Hepatic stellate cell (primary cell): ENCODE results near the gene CES3.

ENCODE experiments used
- DNase-seq: peaks from one replicate; pipeline ENCODE4 v3.0.0; 2011; ENCODE audit warnings: low spot score

CES3 gene, protein sequence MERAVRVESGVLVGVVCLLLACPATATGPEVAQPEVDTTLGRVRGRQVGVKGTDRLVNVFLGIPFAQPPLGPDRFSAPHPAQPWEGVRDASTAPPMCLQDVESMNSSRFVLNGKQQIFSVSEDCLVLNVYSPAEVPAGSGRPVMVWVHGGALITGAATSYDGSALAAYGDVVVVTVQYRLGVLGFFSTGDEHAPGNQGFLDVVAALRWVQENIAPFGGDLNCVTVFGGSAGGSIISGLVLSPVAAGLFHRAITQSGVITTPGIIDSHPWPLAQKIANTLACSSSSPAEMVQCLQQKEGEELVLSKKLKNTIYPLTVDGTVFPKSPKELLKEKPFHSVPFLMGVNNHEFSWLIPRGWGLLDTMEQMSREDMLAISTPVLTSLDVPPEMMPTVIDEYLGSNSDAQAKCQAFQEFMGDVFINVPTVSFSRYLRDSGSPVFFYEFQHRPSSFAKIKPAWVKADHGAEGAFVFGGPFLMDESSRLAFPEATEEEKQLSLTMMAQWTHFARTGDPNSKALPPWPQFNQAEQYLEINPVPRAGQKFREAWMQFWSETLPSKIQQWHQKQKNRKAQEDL

DNA sequence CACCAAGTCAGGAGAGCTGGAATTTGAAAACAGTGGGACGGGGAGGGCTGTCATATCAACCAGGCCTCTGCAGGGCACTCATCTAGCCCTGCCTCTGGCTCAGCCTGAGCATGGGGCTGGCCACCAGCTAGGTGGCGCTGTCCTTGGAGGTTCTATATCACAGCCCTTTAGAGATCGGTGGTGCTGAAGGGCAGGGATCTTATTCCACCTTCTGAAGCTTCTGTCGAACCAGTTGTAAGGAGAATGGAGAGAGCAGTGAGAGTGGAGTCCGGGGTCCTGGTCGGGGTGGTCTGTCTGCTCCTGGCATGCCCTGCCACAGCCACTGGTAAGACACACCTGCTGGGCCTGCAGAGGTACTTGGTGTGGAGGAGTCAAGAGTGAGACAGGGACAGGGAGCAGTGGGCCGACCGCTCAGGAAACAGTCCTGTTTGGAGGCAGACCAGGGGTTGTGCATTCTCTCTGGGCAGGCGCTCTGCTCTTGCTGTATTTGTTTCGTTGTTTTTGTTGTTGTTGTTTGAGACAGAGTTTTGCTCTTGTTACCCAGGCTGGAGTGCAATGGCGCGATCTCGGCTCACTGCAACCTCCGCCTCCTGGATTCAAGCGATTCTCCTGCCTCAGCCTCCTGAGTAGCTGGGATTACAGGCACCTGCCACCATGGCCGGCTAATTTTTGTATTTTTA, at the start of gene CES3:
Gene CES3, plus strand, starts transcription at position 202 of the 680 bp plus-strand sequence. Its CDS starts 42 bp downstream, at position 244.
- DNase-seq = peak; percentile 76

DNA sequence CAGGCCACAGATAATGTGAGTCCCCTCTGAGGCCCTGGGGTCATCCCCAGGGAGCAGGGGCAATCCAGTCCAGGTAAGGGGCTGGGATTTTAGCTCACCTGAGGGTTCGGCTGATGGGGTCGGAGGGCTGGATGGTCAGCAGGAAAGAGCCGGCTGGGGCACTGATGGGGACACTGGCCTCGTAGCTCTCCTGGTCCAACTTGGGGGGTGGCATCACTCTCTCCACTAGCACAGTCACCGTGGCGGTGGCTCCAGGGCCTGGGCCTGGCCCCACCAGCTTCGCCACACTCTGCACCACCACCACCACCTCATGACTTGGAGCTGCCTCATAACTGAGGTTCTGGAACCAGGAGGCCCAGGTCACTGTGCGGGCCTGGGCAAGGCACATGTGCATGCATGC, 49.3 kb upstream of the CES3 start:
- no peak for DNase-seq

DNA sequence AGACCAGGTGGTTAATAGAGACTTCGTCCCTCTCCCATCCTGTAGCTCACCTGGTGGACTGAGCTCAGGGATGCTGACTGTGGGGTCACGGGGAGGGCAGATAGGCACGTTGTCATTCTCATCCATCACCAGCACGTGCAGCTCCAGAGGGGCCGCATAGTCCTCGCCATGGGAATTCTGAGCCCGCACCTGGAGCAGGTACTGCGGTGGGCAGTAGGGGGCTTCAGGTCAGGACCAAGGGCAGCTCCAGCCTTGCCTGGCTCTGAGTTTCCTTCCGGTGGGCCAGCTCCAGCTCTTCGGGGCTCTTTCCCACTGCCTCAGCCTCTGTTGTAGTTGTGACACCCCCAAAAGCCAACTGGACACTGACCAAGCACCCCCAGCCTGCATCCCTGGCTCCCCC, 48.0 kb upstream of the CES3 start:
- DNase-seq = no peak

DNA sequence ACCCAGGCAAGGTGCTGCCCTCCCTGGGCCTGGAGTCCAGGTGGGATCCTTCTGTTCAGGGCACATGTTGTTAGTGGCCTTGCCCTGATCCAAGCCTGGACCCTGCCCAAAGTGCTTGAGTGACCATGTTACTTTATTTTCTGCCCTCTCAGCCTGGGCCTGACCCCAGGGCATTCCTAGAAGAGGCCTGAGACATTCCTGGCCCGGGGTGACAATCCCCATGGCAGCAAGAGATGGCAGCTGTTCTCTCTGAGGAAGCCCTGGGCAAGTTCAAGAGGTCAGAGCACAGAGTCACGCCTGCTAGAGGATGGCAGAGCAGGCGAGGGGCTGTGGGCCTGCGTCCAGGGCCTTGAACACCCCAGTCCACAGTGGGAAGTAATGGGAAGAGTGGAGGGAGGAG, 47.4 kb upstream of the CES3 start:
- DNase-seq = no peak

DNA sequence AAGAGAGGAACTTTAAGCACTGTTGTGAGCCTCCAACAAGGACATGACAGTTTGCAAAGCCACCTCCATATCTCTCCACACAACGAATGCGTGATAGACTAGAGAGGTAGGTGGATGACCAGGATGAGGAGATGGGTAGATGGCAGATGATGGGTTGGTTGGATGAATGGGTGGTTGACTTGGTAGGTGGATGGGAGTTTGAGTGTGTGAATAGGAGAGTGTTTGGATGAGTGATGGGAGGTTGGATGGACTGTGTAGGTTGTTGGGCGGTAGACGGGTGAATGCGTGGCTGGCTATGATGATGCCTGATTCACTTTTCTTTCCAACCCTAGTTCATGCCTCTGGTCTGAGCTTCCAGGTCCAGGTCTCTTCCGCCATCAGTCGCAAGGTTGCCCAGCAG, 46.5 kb upstream of the CES3 start:
- no peak for DNase-seq

DNA sequence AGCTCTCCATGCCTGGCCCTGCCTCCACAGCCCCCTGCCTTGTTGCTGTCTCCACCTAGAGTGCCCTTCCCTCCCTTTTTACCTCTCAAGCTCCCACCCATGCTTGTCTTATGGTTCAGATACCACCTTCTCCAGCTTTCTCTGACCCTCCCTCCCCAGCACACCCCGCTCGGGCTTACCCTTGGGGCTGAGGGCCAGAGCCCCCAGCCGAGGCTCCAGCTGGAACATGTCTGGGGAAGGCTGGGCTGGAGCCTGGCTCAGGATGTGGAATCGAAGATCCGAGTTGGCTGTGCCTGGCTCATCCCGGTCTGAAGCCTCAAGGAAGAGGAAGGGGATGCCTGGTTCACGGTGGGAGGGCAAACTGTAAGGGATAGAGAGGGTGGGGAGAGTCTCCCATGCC, 46.0 kb upstream of the CES3 start:
- DNase-seq = no peak

DNA sequence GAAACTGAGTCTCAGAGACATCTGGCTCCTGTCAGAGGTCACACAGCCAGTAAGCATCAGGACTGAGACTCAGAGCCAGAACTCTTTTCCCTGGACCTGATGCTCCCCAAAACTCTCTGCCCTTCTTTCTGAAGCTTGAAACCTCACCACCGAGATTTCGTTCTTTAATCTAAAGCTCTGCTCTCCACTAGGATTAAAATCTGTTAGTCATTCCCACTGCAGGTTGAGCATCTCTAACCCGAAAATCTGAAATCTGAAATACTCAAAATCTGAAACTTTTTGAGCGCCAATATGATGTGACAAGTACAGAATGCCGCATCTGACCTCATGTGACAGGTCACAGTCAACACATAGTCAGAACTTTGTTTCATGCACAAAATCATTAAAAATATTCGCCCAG, 44.5 kb upstream of the CES3 start:
- no peak for DNase-seq

DNA sequence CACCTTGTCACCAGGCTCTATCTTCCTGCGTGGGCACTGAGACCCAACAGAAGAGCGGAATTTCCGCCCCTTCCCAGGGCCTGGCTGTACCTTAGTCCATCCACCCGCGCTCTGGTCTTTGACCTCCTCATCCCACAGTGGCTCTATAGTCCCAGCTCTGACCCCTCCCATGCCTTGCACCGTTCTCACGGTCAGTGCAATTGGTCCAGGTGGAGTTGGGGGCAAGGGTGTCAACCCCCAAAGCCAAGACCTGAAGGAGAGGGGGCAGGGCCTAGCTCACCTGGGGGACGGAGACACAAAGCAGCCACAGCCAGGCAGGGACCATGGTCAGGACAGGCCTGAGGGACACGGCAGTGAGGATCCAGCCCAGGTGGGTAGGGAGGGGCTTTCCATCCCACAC, 43.3 kb upstream of the CES3 start:
- no peak for DNase-seq

DNA sequence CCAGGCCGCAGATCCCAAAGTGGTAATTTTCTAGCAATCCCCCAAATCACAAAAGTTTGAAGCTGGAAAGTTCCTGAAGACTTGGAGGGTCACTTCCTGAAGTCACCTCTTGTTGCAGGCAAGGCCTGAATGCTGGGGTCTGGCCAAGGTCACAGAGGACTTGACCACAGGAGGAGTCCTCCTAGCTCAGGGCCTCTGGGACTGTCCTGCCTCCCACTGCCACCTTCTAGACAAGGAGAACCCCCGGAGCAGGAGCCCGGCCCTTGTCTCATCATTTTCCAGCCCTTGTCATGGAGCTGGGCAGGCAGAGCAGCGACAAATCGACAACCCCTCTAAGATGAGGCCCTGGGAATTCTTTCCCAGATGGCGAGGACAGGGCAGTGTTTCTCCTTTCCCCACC, 42.7 kb upstream of the CES3 start:
- no peak for DNase-seq

DNA sequence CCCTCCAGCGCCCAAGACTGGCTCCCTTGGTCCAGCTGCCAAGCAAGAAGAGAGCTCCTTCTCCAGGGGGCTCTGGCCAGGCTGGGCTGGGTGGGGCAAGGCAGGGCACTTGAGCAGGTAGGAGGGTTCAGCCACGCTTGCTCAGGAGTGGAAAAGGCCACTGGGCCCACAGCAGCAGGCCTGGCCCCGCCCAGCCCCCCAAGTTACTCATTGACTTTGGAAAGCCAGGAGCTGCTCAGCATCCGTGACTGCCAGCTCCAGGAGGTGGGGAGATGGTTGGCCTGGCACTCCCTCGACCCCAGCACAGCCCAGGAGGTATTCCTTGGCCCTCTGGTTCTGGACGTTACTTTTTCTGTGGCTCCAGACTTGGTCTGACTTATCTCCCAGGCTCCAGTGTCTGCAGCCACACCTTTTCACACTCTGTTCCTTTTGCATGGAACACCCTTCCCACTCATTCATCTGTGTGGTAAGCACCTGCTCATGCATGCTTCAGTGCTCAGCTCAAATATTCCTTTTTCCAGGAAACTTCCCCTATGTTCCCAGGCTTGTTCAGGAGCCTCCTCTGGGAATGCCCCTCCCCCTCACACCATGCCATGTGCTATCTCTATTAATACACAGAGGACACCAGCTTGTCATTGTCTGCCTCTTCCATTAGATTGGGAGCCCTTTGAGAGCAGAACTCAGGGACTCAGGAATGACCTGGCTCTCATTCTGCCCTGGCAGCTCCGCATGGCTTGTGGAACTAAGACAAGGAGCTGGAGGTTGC, 42.1 kb upstream of the CES3 start, which contains the start of gene CDH16:
Gene CDH16, minus strand, starts transcription at position 83 of the 766 bp plus-strand sequence. CDS start 820 bp downstream, outside the sequence.
- DNase-seq = no peak

DNA sequence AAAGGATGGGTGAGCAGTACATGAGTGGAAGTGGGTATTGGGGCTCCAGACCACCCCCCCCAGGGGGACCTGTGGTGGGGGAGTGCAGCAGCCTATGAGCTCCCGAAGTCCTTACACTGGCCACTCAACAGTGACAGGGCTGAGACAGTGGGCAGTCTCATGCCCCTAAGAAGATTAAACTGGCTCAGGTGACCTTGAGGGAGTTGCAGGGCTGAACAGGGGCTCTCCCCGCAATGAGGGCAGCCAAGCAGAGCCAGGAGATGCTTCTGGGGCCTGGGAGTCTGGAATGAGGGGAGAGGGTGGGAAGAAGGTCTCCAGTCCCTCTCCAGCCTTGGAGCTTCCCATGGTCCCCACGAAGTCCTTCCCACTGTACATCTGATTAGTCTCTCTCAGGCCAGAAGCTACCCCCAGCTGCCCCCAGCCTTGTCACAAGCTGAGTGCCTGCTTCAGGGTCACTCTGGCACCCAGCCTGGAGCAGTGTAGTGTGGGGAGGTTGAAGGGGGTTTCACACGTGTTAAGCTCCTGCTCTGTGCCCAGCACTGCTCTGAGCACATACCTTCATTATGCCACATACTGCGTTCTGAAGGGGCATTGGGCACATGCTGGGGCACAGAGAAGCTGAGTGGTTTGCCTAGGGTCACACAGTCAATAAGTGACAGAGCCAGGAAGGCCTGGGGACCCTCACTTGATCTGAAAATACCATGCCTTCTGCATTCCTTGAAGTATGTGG, 41.3 kb upstream of the CES3 start:
- DNase-seq = no peak

DNA sequence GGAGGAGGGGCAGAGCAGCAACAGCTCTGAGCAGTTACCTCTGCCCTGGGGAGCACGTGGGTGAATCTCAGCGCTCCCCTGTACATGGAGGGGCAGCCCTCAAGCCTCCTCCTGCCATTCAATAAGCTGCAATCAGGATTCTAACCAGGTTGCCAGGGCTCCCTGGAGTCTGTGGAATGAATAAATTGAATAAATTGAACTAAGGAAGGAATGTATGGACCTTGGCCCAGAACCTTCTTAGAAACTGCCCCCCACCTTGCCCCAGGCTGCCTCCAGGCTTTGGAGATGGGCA, 40.8 kb upstream of the CES3 start:
- DNase-seq = no peak

DNA sequence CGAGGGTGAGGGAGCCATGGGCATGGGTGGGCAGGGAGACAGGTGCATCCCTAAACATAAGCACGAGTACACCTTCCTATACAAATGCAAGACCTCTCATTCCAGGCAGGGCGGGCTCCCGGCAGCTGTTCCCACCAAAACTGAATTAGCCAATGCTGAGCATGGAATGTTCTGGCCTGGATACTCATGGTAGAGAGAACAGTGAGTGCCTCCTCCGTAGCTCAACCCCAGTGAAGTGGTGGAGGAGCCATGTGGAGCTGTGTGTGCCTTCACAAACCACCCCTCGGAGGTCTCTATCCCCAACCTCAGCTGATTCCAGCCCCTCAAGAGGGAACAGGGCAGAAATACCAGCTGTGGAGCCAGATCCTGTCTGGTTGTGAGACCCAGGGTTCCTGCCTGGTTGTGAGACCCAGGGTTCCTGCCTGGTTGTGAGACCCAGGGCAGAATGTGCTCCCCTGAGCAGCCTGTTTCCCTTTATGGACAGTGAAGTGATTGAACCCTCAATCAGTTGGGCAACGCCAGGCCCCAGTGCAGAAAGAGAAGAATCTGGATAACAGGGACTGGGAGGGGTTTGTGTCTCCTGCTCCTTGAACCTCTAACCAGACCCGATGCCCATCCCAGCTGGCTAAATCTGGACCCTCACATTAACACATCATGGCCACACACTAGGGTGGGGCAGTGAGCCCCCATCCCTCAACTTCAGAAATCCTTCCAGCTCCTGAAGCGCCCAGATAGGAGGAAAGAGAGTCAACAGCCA, 40.0 kb upstream of the CES3 start:
- no peak for DNase-seq

DNA sequence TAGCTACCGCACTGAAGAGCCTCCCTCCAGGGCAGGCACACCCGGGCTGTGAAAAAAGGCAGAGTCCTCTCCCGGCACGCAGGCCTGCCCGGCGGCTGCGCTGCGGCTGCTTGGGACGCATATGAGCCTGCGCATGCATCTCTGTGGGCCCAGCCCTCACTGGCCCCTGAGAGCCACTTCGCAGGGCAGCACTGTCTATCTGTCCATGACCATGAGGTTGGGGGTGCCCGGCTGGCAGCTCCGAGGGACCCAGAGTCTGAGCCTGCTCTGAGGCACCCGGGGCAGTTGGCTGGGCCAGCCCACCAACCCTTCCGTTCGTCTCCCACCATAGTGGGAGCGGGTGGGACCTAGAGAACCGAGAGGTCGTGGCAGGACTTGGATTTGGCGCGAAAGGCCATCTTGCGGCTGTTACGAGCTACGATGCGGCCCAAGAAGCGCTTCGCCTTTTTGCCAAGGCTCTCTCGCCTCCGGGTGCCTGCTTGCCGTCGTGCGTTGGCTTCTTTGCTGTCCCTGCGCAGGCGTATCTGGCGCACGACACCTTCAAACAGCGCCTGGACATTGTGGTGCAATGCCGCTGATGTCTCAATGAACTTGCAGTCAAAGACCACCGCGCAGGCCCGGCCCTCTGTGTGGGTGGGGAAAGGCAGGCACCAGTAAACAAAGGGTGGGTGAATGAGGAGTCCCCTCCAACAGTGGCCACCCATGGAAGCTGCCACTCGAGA, 39.2 kb upstream of the CES3 start:
- no peak for DNase-seq

DNA sequence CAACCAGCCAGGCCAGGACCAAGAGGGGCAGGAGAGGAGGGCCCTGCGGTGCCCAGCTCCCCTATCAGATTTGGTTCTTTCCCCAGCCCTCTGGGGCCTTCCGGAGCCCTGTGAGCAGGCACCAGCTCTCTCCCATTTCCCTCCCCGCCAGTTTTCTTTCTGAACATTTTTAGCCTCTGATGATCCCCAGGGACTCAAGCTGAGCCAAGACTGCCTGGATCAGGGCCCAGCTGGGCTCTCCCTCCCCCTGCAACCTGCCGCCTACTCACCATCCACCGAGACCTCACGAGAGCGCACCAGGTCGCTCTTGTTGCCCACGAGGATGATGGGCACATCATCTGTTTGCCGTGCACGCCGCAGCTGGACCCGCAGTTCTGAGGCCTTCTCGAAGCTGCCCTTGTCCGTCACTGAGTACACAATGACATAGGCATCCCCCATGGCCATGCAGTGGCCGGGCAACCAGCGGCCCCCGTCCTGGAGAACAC, 37.8 kb upstream of the CES3 start:
- peak; percentile 96 for DNase-seq

DNA sequence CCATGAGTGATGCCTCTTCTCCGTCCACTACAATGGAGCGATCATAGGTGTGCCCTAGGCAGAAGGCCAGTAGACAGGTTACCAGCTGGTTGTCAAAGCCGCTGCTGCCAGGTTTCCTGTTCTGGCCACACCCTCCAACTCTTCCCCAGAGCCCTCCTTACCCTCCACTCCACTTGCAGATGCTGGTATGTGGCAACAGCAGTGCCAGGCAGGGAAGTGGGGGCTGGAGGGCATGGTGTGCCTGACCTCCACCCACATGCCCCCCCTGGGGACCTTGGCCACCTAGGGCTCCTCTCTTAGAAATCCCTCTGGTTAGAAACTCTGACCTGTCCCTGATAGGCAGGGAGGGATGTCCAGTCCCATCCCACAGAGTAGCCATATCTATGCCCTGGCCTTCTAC, 37.2 kb upstream of the CES3 start:
- no peak for DNase-seq

DNA sequence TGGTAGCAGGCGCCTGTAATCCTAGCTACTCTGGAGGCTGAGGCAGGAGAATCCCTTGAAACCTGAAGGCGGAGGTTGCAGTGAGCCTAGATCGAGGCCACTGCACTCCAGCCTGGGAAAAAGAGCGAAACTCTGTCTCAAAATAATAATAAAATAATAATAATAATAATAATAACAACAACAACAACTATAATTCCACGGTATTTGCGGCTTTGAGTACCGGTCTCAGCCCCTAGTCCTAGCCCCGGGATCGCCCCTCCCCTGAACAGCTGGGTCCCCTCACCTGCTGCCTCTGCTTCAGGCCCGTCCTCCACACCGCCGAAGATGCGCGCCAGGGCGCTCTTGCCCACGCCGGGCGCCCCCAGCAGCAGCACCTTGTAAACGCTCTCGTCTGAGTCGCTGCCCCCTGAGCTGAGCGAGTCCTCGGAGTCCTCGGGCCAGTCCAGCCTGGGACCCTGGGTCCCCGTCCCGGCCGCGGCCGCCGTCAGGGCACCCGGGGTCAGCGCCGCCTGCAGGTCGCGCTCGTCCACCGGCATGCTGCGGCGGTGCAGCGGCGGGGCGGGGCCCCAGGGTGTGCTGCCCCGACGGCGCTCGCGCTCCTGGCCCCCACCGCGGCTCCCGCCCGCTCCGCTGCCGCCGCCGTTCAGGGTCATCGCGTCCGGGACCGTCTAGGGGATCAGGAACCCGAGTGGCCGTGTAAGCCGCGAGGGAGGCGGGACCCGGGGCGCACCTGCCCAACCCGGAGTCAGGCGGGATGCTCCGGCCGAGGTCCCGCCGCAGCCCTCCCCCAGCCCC, 36.3 kb upstream of the CES3 start:
- DNase-seq = peak; percentile 63

DNA sequence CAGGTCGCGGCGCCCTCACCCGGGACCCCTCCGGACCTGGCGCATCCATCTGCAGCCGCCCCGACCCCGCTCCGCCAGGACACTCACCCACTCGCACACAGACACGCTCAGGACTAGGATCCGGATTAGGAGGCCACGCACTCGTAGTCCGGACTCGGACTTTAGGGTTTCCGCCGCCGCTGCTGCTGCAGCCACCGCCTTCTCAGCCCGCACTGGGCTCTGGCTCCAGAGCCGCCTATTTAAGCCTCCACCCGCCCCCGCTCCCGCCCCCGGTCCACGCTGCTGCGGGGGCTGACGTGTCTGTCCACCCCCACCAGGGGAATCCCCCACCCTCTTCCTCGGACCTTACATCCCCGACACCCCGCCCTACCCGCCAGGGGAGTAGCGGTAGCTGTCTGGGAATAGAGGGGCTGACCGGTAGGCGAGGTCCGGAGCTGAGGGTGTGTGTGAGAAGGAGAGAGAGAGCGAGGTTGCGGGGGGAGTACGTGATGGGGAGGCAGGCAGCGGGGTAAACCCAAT, 35.7 kb upstream of the CES3 start, which contains the start of gene RRAD:
Gene RRAD, minus strand, starts transcription at position 214 of the 519 bp plus-strand sequence. CDS start 356 bp downstream, outside the sequence.
- DNase-seq = peak; percentile 76
